IPS-NIHi7 (cell line): ENCODE data around the gene SUMO4.
A peak's percentile ranks its signal among the peaks of the same experiment; 100 is the strongest.
"Not testable (repeated sequence)": the region's sequence is repeated elsewhere in the genome, so short reads cannot be mapped to it uniquely, and the experiment has no call there.

Experiments
- DNase-seq: peaks from one replicate; pipeline ENCODE4 v3.0.0; 2012; ENCODE audit warnings: mixed read lengths; ENCODE audit errors: extremely low spot score

SUMO4 gene

GRCh38 chr6:149431905-149432775 lies 32.1 kb downstream of the SUMO4 start:
- peak; percentile 97 for DNase-seq

GRCh38 chr6:149433405-149433804 lies 33.3 kb downstream of the SUMO4 start:
- DNase-seq = no peak

- no peak for DNase-seq
Observed at GRCh38 chr6:149433881-149434280, 33.8 kb downstream of the SUMO4 start.

- no peak for DNase-seq
Observed at GRCh38 chr6:149435919-149436586, 36.0 kb downstream of the SUMO4 start.

- no peak for DNase-seq
Observed at GRCh38 chr6:149436647-149437046, 36.6 kb downstream of the SUMO4 start.

- DNase-seq = no peak
Observed at GRCh38 chr6:149437212-149437611, 37.1 kb downstream of the SUMO4 start.

GRCh38 chr6:149438855-149439254 lies 38.8 kb downstream of the SUMO4 start:
- no peak for DNase-seq

- DNase-seq = no peak
Observed at GRCh38 chr6:149439626-149440025, 39.6 kb downstream of the SUMO4 start.

GRCh38 chr6:149440735-149441671 lies 40.9 kb downstream of the SUMO4 start:
- DNase-seq = no peak

GRCh38 chr6:149441740-149442139 lies 41.7 kb downstream of the SUMO4 start:
- no peak for DNase-seq

GRCh38 chr6:149443411-149444181 lies 43.5 kb downstream of the SUMO4 start:
- DNase-seq = no peak

GRCh38 chr6:149444360-149445094 lies 44.5 kb downstream of the SUMO4 start:
- not testable (repeated sequence) for DNase-seq

- no peak for DNase-seq
Observed at GRCh38 chr6:149445095-149445466, 45.0 kb downstream of the SUMO4 start.

- no peak for DNase-seq
Observed at GRCh38 chr6:149445573-149445972, 45.5 kb downstream of the SUMO4 start.

- DNase-seq = no peak
Observed at GRCh38 chr6:149446791-149447376, 46.8 kb downstream of the SUMO4 start.

GRCh38 chr6:149448821-149449453 lies 48.9 kb downstream of the SUMO4 start:
- no peak for DNase-seq

- DNase-seq = no peak
Observed at GRCh38 chr6:149449831-149450678, 50.0 kb downstream of the SUMO4 start.
